ENCODE data around the gene MRPL55.
A peak's percentile ranks its signal among the peaks of the same experiment; 100 is the strongest.

MRPL55 gene

DNA sequence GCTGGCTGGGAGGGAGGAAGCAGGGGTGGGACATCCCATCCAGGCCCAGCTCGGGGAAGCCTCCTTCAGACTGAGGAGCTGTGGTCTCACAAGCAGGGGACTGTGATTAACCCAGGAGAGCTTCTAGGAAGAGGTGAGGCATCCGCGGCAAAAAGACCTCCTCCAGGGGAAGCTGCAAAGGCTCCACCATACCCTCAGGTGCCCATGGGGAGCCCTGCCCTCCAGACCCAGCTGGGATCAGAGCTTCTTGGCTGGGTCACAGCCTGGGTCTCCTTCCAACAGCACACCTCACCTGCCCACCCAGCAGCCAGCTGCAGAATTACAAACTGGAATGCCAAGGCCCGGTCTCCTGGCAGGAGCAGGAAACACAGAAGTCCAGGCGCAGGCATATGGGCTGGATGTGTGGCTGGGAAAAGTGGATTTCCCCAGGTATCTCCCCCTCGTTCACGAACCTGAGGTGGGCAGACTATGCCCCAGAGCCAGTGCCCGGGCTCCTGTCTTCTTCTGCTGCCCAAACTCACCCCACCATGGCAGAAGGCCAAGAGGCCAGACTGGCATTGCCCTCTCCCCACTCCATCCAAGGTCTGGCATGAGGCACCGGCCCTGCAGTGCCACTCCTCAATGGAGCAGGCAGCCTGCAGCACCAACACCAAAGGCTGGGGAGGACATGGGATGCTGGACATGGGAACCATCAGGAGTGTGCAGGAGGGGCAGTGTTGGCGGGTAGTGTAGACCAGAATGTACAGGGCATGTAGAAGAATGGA lies 42.0 kb downstream of the MRPL55 start:
- no peak for DNase-seq

DNA sequence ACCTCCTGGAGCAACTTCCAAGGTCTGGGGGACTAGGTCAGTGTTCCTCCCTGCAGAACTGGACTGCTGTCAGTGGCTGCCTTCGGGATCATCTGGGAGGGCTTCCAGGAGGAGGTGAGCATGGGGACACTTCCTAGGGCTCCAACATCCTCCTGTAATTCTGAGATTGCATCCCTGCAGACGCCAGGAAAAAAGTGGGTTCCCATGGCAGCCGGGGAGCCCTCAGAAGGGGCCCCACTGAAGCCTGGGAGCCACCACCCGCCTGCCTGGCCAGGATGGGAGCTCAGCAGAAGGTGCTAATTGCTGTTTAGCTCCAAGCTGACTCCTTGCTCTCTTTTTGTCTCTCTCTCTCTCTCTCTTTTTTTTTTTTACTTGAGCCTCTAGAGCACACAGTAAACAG lies 42.7 kb downstream of the MRPL55 start:
- DNase-seq = no peak

DNA sequence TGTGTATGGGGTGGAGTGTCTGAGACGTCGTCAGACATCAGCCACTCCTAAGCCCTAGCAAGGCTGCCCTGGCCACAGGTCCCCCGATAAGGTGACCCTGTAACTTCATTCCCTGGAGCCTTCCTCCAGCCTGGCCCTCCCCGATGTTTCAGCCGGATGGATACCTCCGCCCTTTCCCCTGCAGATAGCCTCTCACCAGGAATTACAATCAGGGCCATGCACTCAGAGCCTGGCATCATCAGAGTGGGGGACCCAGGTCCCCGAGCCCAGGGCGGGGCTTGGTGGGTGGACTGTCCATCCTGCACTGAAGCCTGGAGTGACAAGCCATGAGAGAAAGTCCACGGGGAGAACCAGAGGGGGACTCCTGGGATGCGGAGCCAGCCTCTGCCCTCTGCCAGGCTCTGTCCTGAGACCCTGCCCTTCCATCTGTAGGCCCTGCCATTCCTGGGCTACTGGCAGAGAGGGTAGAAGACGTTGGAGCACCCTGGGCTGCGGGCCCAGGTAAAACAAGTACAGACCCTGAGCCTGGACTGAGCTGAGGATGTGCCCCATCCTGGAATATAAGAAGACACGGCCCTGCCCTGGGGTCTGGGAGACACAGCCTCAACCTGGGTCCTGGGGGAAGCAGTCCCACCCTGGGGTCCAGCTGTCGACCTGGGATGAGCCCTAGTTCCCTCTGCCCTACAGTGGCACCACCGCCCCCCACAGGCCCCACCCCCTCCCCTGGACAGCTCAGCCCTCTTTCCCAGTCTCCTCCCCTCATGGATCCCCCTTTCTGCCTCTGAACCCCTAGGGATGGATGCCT lies 43.4 kb downstream of the MRPL55 start:
- DNase-seq = no peak

DNA sequence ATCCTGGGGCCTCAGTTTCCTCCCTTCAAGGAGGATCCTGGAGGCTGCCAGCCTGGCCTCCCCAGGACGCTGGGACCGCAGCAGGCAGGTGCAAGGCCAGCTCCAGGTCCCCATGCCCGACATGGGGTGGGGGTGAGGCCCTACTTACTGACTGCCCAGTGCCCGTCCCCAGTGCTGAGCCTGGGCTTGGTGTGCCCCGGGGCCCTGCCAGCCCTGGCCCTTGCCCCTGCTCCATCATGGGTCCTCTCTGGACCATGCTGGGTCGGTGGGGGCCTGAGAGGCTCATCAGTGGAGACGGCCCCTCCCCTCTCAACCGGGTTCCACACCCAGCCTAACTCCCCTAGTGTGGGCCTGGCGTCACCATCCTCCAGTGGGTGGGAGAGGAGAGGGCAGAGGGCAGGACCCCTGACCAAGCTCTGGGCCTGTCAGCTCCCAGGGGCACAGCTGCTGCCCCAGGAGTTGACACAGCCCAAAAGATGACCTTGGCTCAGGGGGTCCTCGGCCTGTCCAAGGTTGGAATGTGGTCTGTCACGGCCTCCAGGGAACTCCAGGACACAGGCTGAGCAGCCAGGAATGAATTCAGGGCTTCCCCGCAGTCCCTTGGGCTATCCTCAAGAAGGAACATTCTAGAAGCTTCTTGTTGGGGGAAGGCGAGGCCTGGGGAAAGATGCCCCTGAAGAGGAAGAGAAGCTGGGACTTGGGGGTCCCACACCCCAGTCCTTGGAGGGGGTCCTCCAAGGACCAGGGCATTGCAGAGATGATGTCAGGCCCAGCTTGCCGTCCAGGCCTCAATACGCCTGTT lies 44.2 kb downstream of the MRPL55 start:
- DNase-seq = no peak

DNA sequence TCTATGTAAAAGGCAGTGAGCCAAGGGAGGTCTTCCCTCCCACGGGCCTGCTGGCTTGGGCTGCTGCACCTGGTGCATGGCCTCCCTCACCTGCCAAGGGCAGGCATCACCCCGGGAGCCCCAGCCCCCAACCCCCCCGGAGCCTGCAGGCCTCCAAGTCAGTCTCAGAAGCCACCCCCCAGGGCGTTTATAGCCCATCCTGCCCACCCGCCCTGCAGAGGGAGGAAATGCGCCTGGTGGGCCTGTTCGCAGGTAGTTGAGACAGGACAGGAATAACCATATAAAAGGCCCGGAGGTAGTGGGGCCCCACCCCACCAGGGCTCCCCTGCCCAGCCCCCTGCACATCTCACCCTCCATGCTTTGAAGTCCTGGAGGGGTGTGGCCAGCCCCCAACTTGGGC lies 44.8 kb downstream of the MRPL55 start:
- DNase-seq = no peak

DNA sequence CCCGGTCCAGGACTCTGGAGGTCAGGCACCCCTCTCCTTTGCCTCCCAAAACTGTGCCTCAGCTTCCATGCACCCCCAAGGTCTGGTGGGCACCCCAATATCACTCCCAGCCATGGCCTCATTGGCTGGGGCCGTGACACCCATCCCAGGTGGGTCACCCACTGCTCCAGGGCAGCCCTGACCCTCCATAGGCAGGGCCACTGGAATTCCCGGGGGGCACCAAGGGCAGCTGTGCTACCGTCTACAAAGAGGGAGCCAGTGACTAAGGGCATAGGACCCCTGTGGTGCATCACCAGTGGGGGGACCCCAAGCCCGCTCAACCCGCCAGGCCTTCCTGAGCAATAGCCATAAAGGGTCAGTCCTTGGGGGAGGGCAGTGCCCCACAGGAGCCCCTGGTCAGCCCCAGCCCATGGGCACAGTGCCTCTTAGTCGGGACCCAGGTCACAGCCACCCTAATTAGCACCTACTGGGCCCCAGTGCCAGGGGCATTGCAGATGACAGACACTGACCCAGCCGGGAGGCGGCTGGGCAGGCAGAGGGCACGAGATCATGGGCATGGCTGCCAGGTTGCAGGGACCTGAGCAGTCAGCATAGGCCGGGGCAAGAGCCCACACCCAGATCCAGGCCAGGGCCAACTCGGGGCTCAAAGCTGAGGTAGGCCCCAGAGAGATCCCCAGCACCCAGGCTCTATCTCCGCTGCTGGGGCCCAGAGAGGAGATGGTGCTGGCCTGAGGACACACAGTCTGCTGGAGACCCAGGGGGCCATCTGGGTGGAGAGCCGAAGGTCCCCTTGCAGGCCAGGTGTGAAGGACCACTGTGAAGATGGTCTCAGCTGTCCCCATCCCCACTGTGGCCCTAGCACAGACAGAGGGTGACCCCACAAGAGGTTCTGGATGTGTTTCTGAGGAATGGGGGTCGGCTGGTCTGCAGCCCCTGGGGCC lies 45.6 kb downstream of the MRPL55 start:
- DNase-seq = no peak

DNA sequence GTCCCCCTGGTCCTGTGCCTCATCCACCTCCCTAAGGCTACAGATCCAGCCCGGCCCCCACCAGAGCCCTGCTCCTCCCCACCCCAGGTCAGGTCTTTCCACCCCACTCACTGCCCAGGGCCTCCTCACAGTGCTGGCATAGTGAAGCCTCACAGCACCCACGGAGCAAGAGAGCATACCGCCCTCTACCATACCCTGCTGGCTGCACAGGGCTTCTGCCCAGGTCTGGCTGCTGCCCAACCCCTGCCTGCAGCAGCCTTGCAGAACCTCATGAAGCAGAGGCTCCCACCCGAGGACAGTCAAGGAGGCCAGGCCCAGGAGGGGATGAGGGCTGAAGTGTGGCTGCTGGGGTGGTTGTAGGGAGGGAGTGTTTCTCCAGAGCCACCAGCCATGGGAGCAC lies 46.3 kb downstream of the MRPL55 start:
- DNase-seq = no peak

DNA sequence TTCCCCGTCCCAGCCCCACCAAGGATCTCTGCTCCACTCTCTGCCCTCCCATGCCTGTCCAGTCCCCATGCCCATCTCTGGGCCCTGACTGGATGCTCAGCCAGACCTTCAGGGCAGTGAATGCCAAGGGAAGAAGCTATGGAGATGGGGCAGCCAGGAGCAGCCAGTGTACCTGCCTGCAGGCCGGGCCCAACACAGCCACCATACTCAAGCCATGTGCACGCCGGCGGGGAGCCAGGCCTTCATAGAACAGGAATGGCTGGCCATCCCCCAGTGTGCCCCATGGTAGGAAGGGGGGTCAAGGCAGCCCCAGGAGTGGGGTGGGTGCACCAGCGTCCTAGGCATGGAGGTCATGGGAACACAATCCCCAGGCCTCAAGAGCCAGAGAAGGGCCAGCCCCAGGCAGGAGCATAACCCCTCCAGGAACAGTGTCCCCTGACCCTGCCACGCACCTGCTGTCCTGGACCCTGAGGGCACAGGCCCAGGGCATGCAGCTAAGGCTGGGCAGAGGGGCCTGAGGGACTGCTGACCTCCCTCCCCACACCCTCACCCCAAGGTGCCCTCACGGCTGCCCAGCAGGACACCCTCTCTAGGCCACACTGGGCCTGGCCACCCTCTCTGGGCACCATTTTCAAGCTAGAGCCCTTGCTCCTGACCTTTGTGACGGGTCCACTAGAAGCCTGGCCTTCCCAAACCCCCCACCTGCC lies 46.9 kb downstream of the MRPL55 start:
- DNase-seq = no peak

DNA sequence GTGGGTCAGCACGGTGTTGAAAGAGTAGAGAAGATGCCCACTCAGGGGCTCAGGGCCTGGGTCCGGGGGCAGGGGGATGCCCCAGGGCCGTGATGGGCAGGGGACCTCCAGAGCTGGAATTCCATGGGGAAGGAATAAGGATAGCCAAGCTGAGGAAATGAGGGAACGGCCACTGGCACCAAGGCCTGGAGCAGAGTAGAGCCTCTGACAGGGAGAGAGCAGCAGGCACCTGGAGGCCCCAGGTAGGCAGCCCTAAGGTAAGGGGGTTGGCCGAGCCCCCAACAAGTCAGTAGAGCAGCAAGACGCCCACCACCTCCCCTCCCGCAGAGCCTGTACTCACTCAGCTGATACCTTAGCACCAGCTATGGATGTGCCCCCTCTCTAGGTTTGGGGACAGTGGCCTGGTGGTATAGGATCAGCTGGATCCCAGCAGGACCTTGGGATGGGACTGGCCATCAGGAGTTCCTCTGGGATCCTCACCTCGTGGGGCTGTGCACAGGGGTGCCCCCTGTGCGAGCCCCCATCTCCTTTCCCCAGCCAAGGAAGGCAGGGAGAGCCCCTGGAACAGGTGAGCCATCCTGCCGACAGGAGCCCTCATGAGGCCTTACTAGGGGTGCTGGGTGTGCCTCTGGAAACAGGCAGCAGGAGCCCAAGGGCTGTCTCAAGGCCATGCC lies 47.6 kb downstream of the MRPL55 start:
- no peak for DNase-seq

DNA sequence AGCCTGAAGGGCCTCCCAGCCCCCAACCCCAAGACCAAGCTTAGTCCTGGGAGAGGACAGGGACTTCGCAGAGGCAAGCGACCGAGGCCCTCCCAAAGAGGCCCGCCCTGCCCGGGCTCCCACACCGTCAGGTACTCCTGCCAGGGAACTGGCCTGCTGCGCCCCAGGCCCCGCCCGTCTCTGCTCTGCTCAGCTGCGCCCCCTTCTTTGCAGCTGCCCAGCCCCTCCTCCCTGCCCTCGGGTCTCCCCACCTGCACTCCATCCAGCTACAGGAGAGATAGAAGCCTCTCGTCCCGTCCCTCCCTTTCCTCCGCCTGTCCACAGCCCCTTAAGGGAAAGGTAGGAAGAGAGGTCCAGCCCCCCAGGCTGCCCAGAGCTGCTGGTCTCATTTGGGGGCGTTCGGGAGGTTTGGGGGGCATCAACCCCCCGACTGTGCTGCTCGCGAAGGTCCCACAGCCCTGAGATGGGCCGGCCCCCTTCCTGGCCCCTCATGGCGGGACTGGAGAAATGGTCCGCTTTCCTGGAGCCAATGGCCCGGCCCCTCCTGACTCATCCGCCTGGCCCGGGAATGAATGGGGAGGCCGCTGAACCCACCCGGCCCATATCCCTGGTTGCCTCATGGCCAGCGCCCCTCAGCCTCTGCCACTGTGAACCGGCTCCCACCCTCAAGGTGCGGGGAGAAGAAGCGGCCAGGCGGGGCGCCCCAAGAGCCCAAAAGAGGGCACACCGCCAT lies 48.5 kb downstream of the MRPL55 start:
- DNase-seq = no peak

DNA sequence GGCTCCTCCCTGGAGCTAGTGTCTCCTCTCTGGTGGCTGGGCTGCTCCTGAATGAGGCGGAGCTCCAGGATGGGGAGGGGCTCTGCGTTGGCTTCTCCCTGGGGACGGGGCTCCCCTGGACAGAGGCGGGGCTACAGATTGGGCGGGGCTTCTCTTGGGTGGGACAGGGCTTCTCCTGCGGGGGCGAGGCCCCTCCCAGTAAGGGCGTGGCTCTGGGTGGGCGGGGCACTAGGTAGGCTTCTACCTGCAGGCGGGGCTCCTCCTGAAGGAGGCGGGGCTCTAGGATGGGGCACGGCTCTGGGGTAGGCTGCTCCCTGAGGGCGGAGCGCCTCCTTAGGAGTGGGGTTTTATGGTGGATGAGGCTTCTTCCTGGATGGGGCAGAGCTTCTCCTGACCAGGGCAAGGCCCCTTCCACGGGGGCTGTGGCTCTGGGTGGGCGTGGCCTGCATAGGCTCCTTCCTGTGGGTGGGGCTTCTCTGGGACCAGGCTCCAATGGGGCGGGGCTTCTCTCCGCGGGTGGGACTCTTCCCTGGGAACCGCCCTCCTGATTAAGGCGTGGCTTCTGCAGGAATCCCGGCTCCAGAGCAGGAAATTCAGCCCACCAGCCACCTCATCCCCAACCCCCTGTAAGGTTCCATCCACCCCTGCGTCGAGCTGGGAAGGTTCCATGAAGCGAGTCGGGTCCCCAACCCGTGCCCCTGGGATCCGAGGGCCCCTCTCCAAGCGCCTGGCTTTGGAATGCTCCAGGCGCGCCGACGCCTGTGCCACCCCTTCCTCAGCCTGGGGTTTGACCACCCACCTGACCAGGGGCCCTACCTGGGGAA lies 49.3 kb downstream of the MRPL55 start:
- peak; percentile 85 for DNase-seq

DNA sequence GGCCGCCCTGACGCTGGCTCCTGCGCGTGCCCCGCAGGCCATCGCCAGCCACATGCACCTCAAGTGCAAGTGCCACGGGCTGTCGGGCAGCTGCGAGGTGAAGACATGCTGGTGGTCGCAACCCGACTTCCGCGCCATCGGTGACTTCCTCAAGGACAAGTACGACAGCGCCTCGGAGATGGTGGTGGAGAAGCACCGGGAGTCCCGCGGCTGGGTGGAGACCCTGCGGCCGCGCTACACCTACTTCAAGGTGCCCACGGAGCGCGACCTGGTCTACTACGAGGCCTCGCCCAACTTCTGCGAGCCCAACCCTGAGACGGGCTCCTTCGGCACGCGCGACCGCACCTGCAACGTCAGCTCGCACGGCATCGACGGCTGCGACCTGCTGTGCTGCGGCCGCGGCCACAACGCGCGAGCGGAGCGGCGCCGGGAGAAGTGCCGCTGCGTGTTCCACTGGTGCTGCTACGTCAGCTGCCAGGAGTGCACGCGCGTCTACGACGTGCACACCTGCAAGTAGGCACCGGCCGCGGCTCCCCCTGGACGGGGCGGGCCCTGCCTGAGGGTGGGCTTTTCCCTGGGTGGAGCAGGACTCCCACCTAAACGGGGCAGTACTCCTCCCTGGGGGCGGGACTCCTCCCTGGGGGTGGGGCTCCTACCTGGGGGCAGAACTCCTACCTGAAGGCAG lies 50.0 kb downstream of the MRPL55 start:
- DNase-seq = no peak

DNA sequence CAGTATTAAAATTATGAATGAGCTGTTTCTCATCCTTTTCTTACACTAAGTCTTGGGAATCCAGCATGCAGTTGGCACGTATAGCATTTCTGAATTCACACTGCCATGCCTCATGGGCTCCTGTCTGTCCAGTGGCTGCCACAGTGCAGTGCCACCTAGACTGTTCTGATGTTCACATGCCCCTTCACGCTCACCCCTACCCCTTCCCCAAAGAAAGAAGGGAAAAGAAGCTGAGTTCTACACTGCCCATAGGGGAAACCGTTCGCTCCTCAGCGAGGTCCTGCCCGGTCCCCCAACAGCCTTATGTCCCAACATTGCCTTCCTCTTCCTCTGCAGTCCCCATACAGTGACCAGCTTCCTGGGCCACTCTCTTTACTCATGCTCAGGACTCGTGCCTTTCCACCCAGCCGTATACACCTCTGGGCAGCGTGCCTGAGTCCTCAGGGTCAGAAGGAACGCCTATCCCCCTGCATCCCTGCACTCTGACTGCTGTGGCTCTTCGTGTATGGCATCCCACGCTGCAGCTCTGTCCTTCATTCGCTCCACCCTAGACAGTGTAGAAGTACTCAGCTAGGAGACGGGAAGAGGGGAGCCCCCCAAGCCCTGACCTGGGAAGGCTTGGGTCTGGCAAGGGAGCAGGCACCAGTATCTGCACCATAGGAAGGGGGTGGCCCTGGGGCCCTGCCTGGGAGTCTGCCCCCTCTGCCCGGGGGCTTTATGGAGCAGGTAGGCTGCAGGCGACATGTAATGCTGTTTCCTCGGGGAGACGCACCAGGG lies 50.7 kb downstream of the MRPL55 start:
- DNase-seq = no peak
